Peyer's patch (tissue), 4 donors: ENCODE data around the gene FKBP1A.

ENCODE experiments used
- CTCF ChIP-seq, 6 experiments: fragments of 450-650 bp in 4 of 6; fragments of 200-600 bp in 2 of 6; sonication (generic) in 1 of 6; IDR thresholded peaks; one replicate each; pipeline ENCODE4 v1.5.1; 2017 to 2019; ENCODE audit warnings: antibody characterized with exemption in 6 of 6, mild to moderate bottlenecking in 3 of 6, moderate library complexity in 1 of 6
- POLR2A ChIP-seq, 2 donors: fragments of 450-650 bp; IDR thresholded peaks; one replicate each; pipeline ENCODE4 v1.5.1; 2017; ENCODE audit warnings: antibody characterized with exemption in 2 of 2, mild to moderate bottlenecking in 2 of 2, moderate library complexity in 2 of 2

- TF ChIP-seq CTCF (IDR thresholded peaks at IDR 0.05), result no peak
- TF ChIP-seq POLR2A (IDR thresholded peaks at IDR 0.05), result no peak
Observed at GRCh38 chr20:1346315-1346969, 46.4 kb downstream of the FKBP1A start.
